DMS153 treated with DMSO at 0.1 percent for 48 hours (cell line): ENCODE results near the gene PIAS2.
"Not testable (repeated sequence)": the region's sequence is repeated elsewhere in the genome, so short reads cannot be mapped to it uniquely, and the experiment has no call there.

ENCODE experiments used
- DNase-seq: peaks from one replicate; lab custom pipeline; 2025; ENCODE audit not compliant: unreplicated experiment; lab: John Stamatoyannopoulos, UW

Gene PIAS2

GRCh38 chr18:46909497-46909896 is 7.8 kb downstream of the PIAS2 start:
- DNase-seq: no peak

DNA sequence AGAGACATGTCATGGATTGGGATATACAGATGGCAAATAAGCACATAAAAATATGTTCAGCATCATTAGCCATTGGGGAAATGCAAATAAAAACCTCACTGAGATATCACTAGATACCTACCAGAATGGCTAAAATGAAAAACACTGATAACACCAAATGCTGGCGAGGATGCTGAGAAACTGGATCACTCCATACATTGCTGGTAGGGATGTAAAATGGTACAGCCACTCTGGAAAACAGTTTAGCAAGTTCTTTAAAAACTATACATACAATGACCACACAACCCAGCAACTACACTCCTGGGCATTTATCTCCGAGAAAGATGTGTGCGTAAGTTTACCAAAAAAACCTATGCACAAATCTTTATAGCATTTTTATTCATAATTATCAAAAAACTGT is 13.9 kb downstream of the PIAS2 start:
- DNase-seq: no peak

DNA sequence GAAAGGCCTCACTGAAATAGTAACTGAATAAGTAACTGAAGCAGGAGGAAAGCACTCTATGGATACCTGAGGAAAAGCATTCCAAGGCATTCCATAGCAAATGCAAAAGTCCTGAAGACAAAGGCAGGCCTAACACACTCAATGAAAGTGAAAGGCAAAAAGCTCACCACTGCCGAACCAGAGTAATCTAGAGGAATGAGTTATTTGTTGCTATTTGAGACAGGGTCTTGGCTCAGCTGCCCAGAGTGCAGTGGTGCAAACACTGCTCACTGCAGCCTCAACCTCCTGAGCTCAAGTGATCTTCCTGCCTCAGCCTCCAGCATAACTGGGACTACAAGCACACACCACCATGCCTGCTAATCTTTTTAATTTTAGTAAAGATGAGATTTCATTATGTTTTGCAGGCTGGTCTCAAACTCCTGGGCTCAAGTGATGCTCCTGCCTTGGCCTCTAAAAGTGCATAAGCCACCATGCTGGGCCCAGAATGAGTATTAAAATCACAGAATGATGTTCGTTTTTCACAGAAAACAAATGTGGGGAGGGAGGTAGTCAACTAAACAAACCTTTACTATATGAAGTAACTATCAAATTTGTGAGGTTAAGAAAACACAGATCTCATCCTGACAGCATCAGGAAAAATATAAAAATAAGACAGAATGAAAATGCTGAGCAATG is 17.9 kb downstream of the PIAS2 start:
- DNase-seq: no peak

DNA sequence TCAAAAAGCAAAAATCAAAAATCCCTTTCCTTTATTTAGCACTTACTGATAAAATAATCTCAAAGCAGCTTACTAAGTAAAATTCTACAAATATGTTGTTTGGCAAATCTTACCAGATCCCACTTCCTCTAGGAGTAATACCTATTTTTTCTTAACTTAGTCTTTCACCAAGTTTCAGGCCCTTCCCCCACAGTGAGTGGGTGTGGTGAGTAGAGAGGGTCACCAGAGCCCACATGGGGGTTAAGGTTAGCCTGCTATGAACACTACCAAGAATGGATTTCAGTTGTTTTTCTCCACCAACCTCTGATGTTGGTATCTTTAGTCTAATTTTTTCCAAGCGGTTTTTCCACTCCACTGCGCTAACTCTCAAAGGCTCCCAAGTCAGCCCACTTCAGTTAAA is 23.2 kb downstream of the PIAS2 start:
- DNase-seq: no peak

- DNase-seq: no peak
Observed at GRCh38 chr18:46893360-46893759, 23.9 kb downstream of the PIAS2 start.

- no peak for DNase-seq
Observed at GRCh38 chr18:46892842-46893241, 24.5 kb downstream of the PIAS2 start.

DNA sequence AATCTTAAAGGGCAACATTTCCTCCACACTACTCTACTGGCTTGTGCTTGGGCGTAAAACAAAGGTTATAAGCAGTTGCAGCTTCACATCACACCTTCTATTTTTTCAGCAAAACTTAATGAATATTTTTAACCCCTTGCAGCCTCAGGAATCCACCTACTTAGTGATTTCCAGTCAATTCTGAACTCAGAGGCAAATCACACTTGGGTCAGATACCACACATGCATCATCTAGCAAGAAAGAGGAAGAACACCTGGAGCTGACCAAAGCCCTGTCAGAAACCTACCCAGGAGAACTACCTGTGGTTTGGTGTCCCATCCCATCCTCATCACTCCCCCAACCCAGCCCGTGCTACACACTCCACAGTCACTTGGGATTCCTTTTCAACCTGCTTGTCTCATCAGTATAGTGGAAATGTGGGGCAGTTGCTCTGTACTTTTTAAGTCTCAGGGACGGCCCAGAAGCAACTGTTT is 25.5 kb downstream of the PIAS2 start:
- no peak for DNase-seq

DNA sequence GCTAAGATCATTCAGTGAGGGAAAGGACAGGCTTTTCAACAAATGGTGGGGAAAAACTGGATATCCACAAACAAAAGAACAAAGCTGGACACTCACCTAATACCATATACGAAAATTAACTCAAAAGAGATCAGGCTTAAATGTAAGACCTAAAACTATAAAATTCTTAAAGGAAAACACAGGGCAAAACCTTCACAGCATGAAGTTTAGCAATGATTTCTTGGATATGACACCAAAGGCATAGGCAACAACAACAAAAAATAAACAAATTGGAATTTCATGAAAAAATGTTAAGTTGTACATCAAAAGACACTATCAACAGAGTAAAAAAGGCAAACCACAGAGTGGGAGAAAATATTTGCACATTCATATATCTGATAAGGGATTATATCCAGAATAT is 28.3 kb downstream of the PIAS2 start:
- DNase-seq: no peak

GRCh38 chr18:46886893-46887292 is 30.4 kb downstream of the PIAS2 start:
- no peak for DNase-seq

- no peak for DNase-seq
Observed at GRCh38 chr18:46883180-46883579, 34.1 kb downstream of the PIAS2 start.

DNA sequence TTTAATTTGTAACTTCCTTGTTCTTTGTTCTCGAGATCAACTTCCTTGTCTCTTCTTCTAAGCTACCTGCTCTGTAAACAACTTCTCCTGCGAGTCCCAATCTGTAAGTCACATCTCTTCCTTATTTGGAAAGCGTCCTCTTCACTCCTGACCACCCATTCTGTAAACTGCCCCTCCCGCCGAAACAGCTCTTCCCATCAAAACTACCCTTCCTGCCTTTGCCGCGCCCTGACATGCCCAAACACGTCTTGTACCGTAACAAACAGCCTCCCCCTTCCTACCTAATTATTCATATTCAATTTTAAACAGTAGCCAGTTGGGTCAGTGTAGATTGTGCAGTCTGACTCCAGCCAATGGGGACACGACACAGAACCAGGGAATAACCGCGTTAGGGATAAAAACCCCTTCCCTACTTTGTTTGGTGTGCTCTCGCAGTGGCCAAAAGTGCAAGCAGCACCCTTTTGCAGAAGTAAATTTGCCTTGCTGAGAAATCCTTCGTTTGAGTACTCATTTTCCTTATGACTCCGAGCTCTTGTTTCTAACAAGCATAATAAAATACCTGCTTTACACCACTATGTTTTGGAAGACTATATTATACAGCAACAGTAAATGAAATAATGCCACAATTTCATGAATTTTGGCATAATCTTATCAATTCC is 39.8 kb downstream of the PIAS2 start:
- DNase-seq: no peak

GRCh38 chr18:46868169-46868921 is 49.0 kb downstream of the PIAS2 start:
- DNase-seq: no peak

DNA sequence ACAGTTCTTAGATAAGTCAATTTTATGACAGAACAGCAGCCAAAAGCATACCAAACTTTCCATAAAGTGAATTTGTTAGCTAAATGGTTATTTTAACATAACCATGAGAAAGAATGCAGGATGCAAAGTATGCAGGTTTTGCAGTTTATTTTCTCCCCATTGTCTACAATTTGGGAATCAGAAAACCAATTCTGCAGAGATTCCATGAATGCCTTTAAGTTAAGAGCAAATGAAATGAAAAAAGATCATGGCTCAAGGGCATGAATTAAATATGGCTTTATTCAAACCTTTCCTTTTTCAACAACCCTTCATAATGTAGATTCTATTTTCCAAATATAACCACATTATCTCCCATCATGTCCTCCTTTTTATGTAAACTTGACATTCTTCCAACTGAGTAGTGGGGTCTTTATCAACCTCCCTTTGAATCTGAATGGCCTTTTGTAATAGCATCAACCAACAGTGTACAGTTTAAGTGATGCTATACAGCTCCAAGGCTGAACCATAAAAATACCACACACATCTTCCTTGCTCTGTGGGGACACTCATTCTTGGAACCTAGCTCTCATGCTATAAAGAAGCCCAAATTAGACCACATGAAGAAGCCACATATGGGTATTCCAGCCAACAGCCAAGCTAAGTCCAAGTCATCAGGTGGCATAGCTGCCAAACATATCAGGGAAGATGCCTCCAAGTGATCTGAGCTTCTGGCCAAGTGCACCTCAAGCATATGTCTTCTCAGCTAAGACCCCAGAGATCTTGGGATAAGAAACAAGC is 49.8 kb downstream of the PIAS2 start:
- no peak for DNase-seq

DNA sequence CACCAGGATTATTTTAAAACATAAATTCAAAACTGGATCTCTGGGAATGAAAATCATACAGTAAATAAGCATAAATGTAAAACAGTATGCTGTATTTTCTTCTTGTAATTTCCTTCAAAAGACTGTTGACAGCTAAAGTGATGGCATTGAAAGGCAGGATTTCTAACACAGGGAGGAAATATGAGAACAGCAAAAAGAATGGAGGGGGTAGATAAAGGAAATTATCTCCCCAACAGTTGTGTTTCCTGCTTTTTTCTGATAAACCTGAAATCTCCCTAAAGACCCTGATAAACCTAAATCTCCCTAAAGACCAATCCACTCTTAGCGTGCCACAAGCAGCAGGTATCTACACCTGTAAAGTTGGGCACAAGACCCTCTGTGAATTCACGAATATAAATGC is 50.8 kb downstream of the PIAS2 start:
- no peak for DNase-seq

- DNase-seq: not testable (repeated sequence)
Observed at GRCh38 chr18:46865245-46865644, 52.1 kb downstream of the PIAS2 start.

- DNase-seq: no peak
Observed at GRCh38 chr18:46859855-46860254, 57.5 kb downstream of the PIAS2 start.

- DNase-seq: no peak
Observed at GRCh38 chr18:46858290-46858689, 59.0 kb downstream of the PIAS2 start.

GRCh38 chr18:46856973-46857372 is 60.3 kb downstream of the PIAS2 start:
- peak; percentile 12 for DNase-seq

GRCh38 chr18:46849007-46849406 is 68.3 kb downstream of the PIAS2 start:
- no peak for DNase-seq

GRCh38 chr18:46843372-46843771 is 73.9 kb downstream of the PIAS2 start:
- DNase-seq: no peak

DNA sequence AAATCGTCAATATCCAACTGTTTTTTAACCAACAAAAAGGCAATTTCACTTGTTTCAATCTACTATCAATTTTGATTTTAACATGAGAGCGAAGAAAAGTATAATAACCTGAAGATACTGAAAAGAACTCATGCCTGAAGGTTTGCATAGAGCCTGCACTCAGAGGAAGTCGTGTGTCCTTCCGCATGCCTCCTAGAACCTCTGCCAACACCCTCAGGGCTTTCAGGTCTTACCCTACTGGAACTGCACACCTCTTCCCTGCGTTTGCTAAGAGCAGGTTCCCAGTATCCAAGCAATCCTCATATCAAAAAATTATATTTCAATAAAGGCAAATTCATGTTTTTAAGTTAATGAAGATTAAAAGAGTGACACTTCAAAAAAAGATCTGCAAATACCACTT is 74.7 kb downstream of the PIAS2 start:
- DNase-seq: no peak
